Nephron (organoid): ENCODE results near the gene CCL5.

Experiments used
- H3K27ac Mint-ChIP-seq, 3 experiments: 2 replicates each; pipeline ENCODE4 v1.8.0; 2020; ENCODE audit warnings: mixed read lengths in 3 of 3, mild to moderate bottlenecking in 2 of 3, moderate library complexity in 1 of 3
- H3K27me3 Mint-ChIP-seq: 2 replicates; pipeline ENCODE4 v1.8.0; 2021; ENCODE audit warnings: low read depth, mild to moderate bottlenecking, moderate library complexity, mixed read lengths
- H3K36me3 Mint-ChIP-seq: 2 replicates; pipeline ENCODE4 v1.8.0; 2020; ENCODE audit warnings: low read depth, mixed read lengths
- H3K4me1 Mint-ChIP-seq: 2 replicates; pipeline ENCODE4 v1.8.0; 2020; ENCODE audit warnings: mixed read lengths
- H3K4me3 Mint-ChIP-seq, 3 experiments: 2 replicates each; pipeline ENCODE4 v1.8.0; 2020; ENCODE audit warnings: mild to moderate bottlenecking in 3 of 3, mixed read lengths in 3 of 3, moderate library complexity in 2 of 3
- H3K9me3 Mint-ChIP-seq: 2 replicates; pipeline ENCODE4 v1.8.0; 2020; ENCODE audit warnings: mixed read lengths
- TF ChIP-seq, protein P1 (sequence below), 3 experiments: fragments of 200-600 bp; sonication (generic); IDR thresholded peaks; one replicate each; pipeline ENCODE4 v1.5.0; 2021; ENCODE audit warnings: antibody characterized with exemption in 3 of 3; ENCODE audit not compliant: unreplicated experiment in 3 of 3

CCL5 gene

DNA sequence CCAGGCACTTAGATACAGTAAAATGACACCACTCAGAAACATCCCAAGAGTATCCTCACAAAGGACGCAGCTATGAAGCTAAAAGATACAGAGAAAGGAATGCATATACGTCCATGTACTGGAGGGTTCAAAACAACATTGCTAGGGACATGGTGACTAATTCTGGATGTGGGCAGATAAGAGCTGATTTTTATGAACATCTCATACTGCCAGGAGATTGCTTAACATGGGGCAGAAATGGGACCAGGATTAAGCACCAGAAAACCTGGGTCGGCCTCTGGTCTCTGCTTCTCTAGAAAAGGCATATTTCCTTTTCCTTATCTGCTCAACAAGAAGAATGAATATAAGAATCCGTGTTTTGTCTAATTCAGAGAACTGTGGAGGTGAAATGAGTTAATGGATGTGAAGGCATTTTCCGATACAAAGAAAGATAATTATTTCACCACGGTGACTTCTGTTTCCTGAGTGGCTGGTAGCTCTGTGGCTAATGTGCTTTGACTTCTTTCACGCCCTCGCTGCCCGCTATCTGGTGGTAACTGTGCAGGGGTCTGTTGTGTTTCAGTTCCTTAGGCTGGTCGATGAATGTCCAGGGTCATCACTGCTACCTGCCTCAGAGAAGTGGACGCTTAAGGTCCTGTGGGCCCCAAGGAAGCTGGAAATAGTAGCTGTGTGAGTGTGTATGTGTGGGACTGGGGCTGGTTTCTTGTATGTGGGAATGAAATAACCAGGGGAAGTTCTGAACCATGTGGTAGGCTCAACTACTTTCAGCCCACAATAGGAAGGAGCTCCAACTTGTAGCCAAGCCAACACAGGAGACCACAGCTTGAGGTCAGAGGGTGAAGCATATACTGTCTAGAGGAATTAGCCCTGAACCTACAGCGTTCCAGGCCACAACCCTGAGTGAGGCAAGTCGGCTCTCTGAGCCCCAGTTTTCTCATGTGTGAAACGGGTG, 15.8 kb upstream of the CCL5 start:
- H3K4me1 Mint-ChIP-seq = peaks cover 33% of the 10 kb centered on the region
- no peaks in the 10 kb centered on the region for H3K27me3 Mint-ChIP-seq
- peak overlapping the region in 1 of 3 experiments; percentile 28 for H3K27ac Mint-ChIP-seq
- no peaks in the 10 kb centered on the region for H3K9me3 Mint-ChIP-seq
- H3K36me3 Mint-ChIP-seq = no peaks in the 10 kb centered on the region
- no peak overlapping the region for H3K4me3 Mint-ChIP-seq
- TF ChIP-seq, protein P1, sequence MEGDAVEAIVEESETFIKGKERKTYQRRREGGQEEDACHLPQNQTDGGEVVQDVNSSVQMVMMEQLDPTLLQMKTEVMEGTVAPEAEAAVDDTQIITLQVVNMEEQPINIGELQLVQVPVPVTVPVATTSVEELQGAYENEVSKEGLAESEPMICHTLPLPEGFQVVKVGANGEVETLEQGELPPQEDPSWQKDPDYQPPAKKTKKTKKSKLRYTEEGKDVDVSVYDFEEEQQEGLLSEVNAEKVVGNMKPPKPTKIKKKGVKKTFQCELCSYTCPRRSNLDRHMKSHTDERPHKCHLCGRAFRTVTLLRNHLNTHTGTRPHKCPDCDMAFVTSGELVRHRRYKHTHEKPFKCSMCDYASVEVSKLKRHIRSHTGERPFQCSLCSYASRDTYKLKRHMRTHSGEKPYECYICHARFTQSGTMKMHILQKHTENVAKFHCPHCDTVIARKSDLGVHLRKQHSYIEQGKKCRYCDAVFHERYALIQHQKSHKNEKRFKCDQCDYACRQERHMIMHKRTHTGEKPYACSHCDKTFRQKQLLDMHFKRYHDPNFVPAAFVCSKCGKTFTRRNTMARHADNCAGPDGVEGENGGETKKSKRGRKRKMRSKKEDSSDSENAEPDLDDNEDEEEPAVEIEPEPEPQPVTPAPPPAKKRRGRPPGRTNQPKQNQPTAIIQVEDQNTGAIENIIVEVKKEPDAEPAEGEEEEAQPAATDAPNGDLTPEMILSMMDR (IDR thresholded peaks at IDR 0.05; ENCODE audit: unreplicated experiment in 3 of 3) = no peak

DNA sequence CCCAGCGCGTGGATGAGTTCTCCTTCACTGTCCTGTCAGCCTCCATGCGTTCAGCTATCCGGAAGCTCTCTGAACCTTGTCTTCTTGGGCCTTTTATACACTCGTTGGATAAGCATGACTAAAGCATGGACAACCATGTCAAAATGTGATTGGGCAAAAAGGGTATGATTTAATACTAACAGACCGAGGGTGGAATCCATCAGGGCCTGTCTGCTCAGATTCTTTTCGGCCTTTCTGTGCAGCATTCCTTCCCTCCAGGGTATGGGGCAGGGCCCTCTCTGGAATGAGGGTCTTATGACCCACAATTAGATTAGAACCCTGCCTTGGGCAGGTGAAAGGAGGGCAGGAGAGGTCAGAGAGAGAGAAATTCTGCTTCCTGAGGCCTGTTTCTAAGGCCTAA, 14.0 kb upstream of the CCL5 start:
- H3K36me3 Mint-ChIP-seq = no peaks in the 10 kb centered on the region
- no peak overlapping the region for H3K4me3 Mint-ChIP-seq
- H3K27ac Mint-ChIP-seq = no peak overlapping the region
- no peaks in the 10 kb centered on the region for H3K9me3 Mint-ChIP-seq
- peaks cover 31% of the 10 kb centered on the region for H3K4me1 Mint-ChIP-seq
- TF ChIP-seq, protein P1 (IDR thresholded peaks at IDR 0.05; ENCODE audit: unreplicated experiment in 3 of 3) = no peak
- no peaks in the 10 kb centered on the region for H3K27me3 Mint-ChIP-seq

DNA sequence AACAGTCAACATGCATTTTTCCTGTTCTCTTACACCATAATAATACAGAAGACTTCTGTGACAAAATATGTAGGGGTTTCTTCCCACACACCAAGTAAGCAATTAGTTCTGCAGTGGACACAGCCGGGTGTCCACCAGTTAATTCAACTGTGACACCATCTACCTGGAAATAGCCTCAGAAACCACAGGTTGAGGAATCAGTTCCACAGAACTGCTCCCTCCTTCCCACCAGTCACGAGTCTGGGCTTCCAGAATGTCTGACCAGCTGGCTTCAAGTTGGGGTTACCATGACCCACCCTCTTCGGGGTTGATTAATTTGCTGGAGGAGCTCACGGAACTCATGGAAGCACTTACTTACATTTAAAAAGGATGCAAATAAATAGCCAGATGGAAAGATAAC, 13.6 kb upstream of the CCL5 start:
- TF ChIP-seq, protein P1 (IDR thresholded peaks at IDR 0.05; ENCODE audit: unreplicated experiment in 3 of 3) = no peak
- no peaks in the 10 kb centered on the region for H3K36me3 Mint-ChIP-seq

DNA sequence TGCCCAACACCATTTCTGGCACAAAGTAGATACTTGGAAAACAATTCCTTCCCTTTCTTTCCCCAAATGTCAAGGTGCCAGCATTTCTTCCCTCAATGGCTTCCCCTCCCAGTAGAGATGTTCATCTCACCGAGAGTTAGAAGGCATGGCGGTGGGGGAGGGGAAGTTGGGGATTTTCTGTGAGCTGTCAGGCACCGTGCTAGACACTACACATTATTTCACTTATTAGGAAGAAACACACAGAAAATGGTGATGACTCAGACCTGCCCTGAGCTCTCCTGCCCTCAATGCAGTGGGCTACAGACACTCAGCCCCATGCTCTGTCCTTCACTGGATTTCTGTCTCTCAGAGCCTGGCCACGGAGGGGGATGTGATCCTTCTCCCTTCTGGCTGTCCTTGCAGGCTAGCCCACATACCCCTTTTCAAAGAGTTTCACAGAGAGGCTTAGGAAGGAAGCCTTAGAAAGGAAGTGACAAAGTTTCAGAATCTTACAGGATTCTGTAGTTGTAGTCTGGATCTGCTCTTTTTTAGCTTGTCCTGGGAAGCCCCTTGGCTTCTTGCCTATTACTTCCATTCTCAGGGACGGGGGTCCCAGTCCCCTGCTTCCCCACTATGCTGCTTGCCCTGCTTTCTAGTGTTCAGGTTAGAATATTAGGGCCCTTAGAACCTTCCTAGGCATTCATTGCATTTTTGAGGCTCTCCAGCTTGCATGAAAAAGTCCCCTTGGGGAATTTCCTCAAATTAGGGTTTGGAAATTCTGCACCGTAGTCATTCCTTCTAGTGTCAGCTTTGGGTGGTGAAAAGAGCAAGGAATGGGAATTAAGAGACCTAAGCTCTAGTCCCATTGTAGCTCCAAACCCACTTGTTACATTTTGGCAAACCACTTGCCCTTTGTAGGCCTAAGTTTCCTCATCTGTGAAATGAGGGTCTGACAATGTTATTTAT, 12.2 kb upstream of the CCL5 start:
- TF ChIP-seq, protein P1 (IDR thresholded peaks at IDR 0.05; ENCODE audit: unreplicated experiment in 3 of 3) = no peak

More for the DNA sequence above, 13.6 kb upstream of the CCL5 start:
- no peak overlapping the region for H3K4me3 Mint-ChIP-seq
- peaks cover 36% of the 10 kb centered on the region for H3K4me1 Mint-ChIP-seq
- H3K9me3 Mint-ChIP-seq = no peaks in the 10 kb centered on the region
- no peak overlapping the region for H3K27ac Mint-ChIP-seq
- H3K27me3 Mint-ChIP-seq = no peaks in the 10 kb centered on the region

DNA sequence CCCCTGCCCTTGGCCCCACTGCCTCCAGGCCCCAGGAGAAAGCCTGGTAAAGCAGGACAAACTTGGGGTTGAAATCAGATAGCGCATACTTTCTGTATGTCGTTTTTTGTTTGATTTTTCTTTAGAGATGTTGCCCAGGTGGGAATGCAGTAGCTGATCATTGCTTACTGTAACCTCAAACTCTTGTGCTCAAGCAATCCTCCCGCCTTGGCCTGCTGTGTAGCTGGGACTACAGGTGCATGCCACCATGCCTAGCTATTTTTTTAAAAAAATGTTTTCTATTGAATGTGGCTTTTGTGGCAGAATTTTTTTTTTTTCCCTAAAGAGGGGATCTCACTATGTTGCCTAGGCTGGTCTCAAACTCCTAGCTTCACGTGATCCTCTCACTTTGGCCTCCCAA, 11.1 kb upstream of the CCL5 start:
- TF ChIP-seq, protein P1 (IDR thresholded peaks at IDR 0.05; ENCODE audit: unreplicated experiment in 3 of 3) = no peak
- Mint-ChIP-seq H3K4me3 (no peak overlapping the region), H3K27me3 (no peaks in the 10 kb centered on the region), H3K9me3 (no peaks in the 10 kb centered on the region), H3K4me1 (peaks cover 33% of the 10 kb centered on the region), H3K36me3 (no peaks in the 10 kb centered on the region), H3K27ac (peak overlapping the region in 2 of 3 experiments; percentile 68 to 94)

More for the DNA sequence above, 12.2 kb upstream of the CCL5 start:
- Mint-ChIP-seq H3K4me1 (peaks cover 33% of the 10 kb centered on the region), H3K9me3 (no peaks in the 10 kb centered on the region), H3K27me3 (no peaks in the 10 kb centered on the region), H3K36me3 (no peaks in the 10 kb centered on the region), H3K4me3 (no peak overlapping the region), H3K27ac (peak overlapping the region; percentile 44 to 78 (median 62))
